PC-9 (cell line): ENCODE results near the gene SLC4A4. TPM values are rescaled to one million over a fixed set of nuclear protein-coding genes. Genes with fewer than 3 reads are reported as not detected.

Experiments used
- BruUV-seq: library from RNA; stranded (reverse); fragments of 400-500 nt; replicated peaks from 2 replicates; lab custom pipeline; 2021; lab: Mats Ljungman, UMichigan
- CTCF ChIA-PET: fragments of 300-600 bp; sonication (Branson Sonifier 250); formaldehyde crosslinking; loops from one replicate; lab custom pipeline; 2022; ENCODE audit warnings: antibody characterized with exemption; lab: Charles Lee
- POLR2A ChIA-PET: fragments of 300-600 bp; sonication (Branson Sonifier 250); formaldehyde crosslinking; loops from one replicate; lab custom pipeline; 2022; ENCODE audit warnings: antibody characterized with exemption; ENCODE audit not compliant: unreplicated experiment; lab: Charles Lee
- DNase-seq, 2 experiments: peaks; one replicate each; pipeline versions ENCODE4 v3.0.0 to v3.0.0-alpha.2; 2015 to 2022; ENCODE audit warnings: mixed read lengths in 1 of 2
- H2AFZ ChIP-seq: fragments of 200-600 bp; sonication (generic); 2 replicates; pipeline ENCODE4 v1.8.1; 2017; ENCODE audit warnings: antibody characterized with exemption
- H3F3A ChIP-seq: fragments of 200-600 bp; sonication (generic); 2 replicates; pipeline ENCODE4 v1.8.1; 2017; ENCODE audit warnings: antibody characterized with exemption, mild to moderate bottlenecking, low read depth; ENCODE audit not compliant: insufficient read depth
- H3K27ac ChIP-seq: fragments of 200-600 bp; sonication (generic); 2 replicates; pipeline ENCODE4 v1.6.1; 2016; ENCODE audit warnings: mixed run types
- H3K27me3 ChIP-seq: fragments of 200-600 bp; sonication (generic); 2 replicates; pipeline ENCODE4 v1.6.1; 2016; ENCODE audit warnings: low read depth, mixed run types; ENCODE audit not compliant: insufficient read depth
- H3K36me3 ChIP-seq: fragments of 200-600 bp; sonication (generic); 2 replicates; pipeline ENCODE4 v1.6.1; 2016; ENCODE audit warnings: low read depth, mixed run types
- H3K4me1 ChIP-seq: fragments of 200-600 bp; sonication (generic); replicated peaks from 2 replicates; pipeline ENCODE4 v1.6.1; 2016; ENCODE audit warnings: mixed run types; ENCODE audit not compliant: insufficient read depth
- H3K4me2 ChIP-seq: fragments of 200-600 bp; sonication (generic); 2 replicates; pipeline ENCODE4 v1.6.1; 2017; ENCODE audit warnings: mixed run types
- H3K4me3 ChIP-seq: fragments of 200-600 bp; sonication (generic); 2 replicates; pipeline ENCODE4 v1.6.1; 2016; ENCODE audit warnings: mixed run types
- H3K79me2 ChIP-seq: fragments of 200-600 bp; sonication (generic); 2 replicates; pipeline ENCODE4 v1.6.1; 2017; ENCODE audit warnings: low read depth, mixed run types
- H3K9me2 ChIP-seq: fragments of 200-600 bp; sonication (generic); 2 replicates; pipeline ENCODE4 v1.8.1; 2017; ENCODE audit warnings: mild to moderate bottlenecking; ENCODE audit not compliant: insufficient read depth
- H3K9me3 ChIP-seq: fragments of 200-600 bp; sonication (generic); 2 replicates; pipeline ENCODE4 v1.8.1; 2016; ENCODE audit warnings: low read depth; ENCODE audit not compliant: insufficient read depth
- H4K20me1 ChIP-seq: fragments of 200-600 bp; sonication (generic); 2 replicates; pipeline ENCODE4 v1.8.1; 2017; ENCODE audit not compliant: insufficient read depth
- CTCF ChIP-seq: fragments of 200-600 bp; sonication (generic); conservative IDR thresholded peaks from 2 replicates; pipeline ENCODE4 v1.6.1; 2017; ENCODE audit warnings: mixed run types, antibody characterized with exemption, mild to moderate bottlenecking, moderate library complexity
- EZH2 ChIP-seq: fragments of 200-600 bp; sonication (generic); IDR thresholded peaks from 2 replicates; pipeline ENCODE4 v1.8.0; 2017; ENCODE audit warnings: antibody characterized with exemption, low read depth
- intact Hi-C: fragments of 100-400 bp; cut with micrococcal nuclease; formaldehyde crosslinking; loops from one replicate; pipeline ENCODE4 v1.10.0; 2022; ENCODE audit not compliant: unreplicated experiment
- total RNA-seq: library from RNA; stranded (reverse); gene quantifications from 2 replicates; pipeline ENCODE4 v1.2.3, GENCODE V29; 2021

The SLC4A4 gene
- total RNA-seq, 1 experiment from 2014 or later: 0.44 TPM

- no peak for TF ChIP-seq CTCF
- no peaks in the 10 kb centered on the region; the same call in 1 of the 2 replicates for H3K9me3 ChIP-seq
- H3K27ac ChIP-seq: no peak overlapping the region
- intact Hi-C loops: no loop called here
- H3K4me2 ChIP-seq: no peak overlapping the region
- H2AFZ ChIP-seq: no peak overlapping the region
- H3K27me3 ChIP-seq: no peaks in the 10 kb centered on the region
- BruUV-seq: no TSS peak
- ChIA-PET CTCF (no interaction called here), POLR2A (no interaction called here)
- H4K20me1 ChIP-seq: no peaks in the 10 kb centered on the region
- H3K4me3 ChIP-seq: no peak overlapping the region
- H3K36me3 ChIP-seq: no peaks in the 10 kb centered on the region
- DNase-seq: no peak
- H3K4me1 ChIP-seq: no peaks in the 10 kb centered on the region
- H3K79me2 ChIP-seq: no peaks in the 10 kb centered on the region
- no peaks in the 10 kb centered on the region for H3F3A ChIP-seq
- no peaks in the 10 kb centered on the region for H3K9me2 ChIP-seq
These were observed 247.4 kb downstream of the SLC4A4 start for GRCh38 chr4:71586087-71586763.

- H4K20me1 ChIP-seq: no peaks in the 10 kb centered on the region
- intact Hi-C loops: no loop called here
- ChIA-PET POLR2A (no interaction called here), CTCF (no interaction called here)
- no peak overlapping the region for H3K4me2 ChIP-seq
- H3K9me2 ChIP-seq: no peaks in the 10 kb centered on the region
- no peaks in the 10 kb centered on the region for H3K36me3 ChIP-seq
- H3F3A ChIP-seq: no peaks in the 10 kb centered on the region
- no peak overlapping the region for H3K4me3 ChIP-seq
- TF ChIP-seq CTCF: no peak
- TF ChIP-seq EZH2: no peak
- H3K27ac ChIP-seq: no peak overlapping the region
- DNase-seq: no peak
- no peaks in the 10 kb centered on the region for H3K79me2 ChIP-seq
- H2AFZ ChIP-seq: no peak overlapping the region
- no peaks in the 10 kb centered on the region; the same call in 1 of the 2 replicates for H3K9me3 ChIP-seq
- no TSS peak for BruUV-seq
- H3K27me3 ChIP-seq: no peaks in the 10 kb centered on the region
- no peaks in the 10 kb centered on the region for H3K4me1 ChIP-seq
These were observed 249.2 kb downstream of the SLC4A4 start for GRCh38 chr4:71587995-71588394.

- Histone ChIP-seq H3K27ac (no peak overlapping the region), H3K9me2 (no peaks in the 10 kb centered on the region), H3K27me3 (no peaks in the 10 kb centered on the region), H4K20me1 (no peaks in the 10 kb centered on the region), H3K4me3 (no peak overlapping the region), H3K4me1 (no peaks in the 10 kb centered on the region), H3K9me3 (no peaks in the 10 kb centered on the region; the same call in 1 of the 2 replicates), H3K79me2 (no peaks in the 10 kb centered on the region), H3K36me3 (no peaks in the 10 kb centered on the region), H3K4me2 (no peak overlapping the region), H2AFZ (no peak overlapping the region), H3F3A (no peaks in the 10 kb centered on the region)
- ChIA-PET POLR2A (no interaction called here), CTCF (no interaction called here)
- no peak for DNase-seq
- TF ChIP-seq CTCF: no peak
- TF ChIP-seq EZH2: no peak
- BruUV-seq: no TSS peak
- intact Hi-C loops: no loop called here
These were observed 254.0 kb downstream of the SLC4A4 start for GRCh38 chr4:71592793-71593192.
